ENCODE results near the gene CDK5R2.

The CDK5R2 gene

DNA sequence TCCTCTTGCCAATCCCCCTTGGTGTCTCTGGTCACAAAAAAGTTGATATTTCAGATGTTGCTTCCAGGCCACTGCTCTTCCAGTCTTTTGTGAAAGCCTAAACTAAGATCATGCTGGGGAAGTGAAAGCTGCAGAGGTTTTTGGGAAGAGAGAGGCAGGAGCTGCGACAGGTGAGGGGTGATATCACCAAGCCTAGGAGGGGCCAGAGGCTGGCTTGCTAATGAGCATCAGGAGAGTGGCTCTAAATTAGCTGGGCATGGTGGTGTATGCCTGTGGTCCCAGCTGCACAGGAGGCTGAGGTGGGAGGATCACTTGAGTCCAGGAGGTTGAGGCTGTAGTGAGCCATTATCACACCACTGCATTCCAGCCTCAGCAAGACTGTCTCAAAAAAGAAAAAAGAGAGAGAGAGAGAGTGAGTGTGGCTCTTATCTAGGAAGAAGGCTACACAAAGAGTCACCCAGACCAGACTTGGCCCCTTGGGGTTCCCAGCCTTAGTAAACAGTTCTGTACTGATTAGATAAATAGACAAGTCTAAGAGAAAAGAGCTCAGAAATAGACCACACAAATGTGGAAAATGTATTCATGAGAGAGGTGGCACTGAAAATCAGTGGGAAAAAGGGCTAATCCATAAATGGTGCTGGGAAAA, 14.6 kb upstream of the CDK5R2 start:
- no peak overlapping the region for H3K4me3 ChIP-seq (ENCODE audit: low read depth, low read length)
- no peak for DNase-seq (ENCODE audit: low read depth)
- TF ChIP-seq CTCF (IDR thresholded peaks at IDR 0.05; ENCODE audit: insufficient read depth, low read depth, low read length, missing control alignments): no peak

GRCh38 chr2:218946621-218947020, 12.8 kb upstream of the CDK5R2 start:
- no peak overlapping the region for H3K4me3 ChIP-seq (ENCODE audit: low read depth, low read length)
- no peak for DNase-seq (ENCODE audit: low read depth)
- TF ChIP-seq CTCF (IDR thresholded peaks at IDR 0.05; ENCODE audit: insufficient read depth, low read depth, low read length, missing control alignments): no peak

DNA sequence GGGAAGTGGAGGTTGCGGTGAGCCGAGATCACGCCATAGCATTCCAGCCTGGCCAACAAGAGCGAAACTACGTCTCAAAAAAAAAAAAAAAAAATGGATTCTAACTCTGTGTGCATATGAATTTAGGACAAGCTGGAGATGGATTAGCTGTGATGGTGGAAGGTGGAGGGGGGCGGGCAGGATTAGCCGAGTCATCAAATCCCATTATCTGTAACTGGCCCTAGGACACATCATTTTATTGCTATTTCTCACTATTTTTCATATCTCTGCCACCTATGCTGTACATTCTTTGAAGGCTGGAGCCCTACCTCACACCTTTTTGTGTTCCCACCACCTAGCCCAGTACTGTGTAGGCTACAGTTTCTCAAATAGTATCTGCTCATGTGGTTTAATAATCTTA, 7.3 kb upstream of the CDK5R2 start:
- TF ChIP-seq CTCF (IDR thresholded peaks at IDR 0.05; ENCODE audit: insufficient read depth, low read depth, low read length, missing control alignments): no peak
- DNase-seq (ENCODE audit: low read depth): no peak
- no peak overlapping the region for H3K4me3 ChIP-seq (ENCODE audit: low read depth, low read length)

DNA sequence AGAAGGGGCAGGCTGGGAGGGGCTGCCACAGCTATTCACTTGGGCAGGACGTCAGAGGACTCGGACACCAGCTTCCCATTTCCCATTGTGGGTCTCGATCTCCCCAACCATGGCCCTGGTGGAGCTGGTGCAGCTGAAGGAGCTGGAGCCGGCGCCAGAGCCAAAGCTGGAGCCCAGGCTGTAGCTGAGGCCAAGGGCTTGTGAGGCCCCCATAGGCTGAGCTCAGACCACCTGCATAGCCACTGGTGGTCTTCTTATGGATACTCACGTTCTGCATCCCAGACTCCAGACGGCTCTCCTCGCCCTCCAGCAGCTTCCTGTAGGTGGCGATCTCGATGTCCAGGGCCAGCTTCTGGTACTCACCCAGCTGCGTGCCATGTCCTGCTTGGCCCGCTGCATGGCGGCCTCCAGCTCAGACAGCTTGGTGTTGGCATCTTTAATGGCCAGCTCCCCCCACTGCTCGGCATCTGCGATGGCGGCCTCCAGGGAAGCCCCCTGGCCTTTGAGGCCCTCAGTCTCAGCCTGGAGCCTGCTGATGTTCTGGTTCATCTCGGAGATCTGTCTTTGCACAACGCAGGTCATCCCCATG, 6.0 kb upstream of the CDK5R2 start:
- no peak for DNase-seq (ENCODE audit: low read depth)
- no peak overlapping the region for H3K4me3 ChIP-seq (ENCODE audit: low read depth, low read length)
- TF ChIP-seq CTCF (IDR thresholded peaks at IDR 0.05; ENCODE audit: insufficient read depth, low read depth, low read length, missing control alignments): no peak

- no peak overlapping the region for H3K4me3 ChIP-seq (ENCODE audit: low read depth, low read length)
- no peak for DNase-seq (ENCODE audit: low read depth)
- TF ChIP-seq CTCF (IDR thresholded peaks at IDR 0.05; ENCODE audit: insufficient read depth, low read depth, low read length, missing control alignments): no peak
Measured at GRCh38 chr2:218954541-218955300, 4.7 kb upstream of the CDK5R2 start.

DNA sequence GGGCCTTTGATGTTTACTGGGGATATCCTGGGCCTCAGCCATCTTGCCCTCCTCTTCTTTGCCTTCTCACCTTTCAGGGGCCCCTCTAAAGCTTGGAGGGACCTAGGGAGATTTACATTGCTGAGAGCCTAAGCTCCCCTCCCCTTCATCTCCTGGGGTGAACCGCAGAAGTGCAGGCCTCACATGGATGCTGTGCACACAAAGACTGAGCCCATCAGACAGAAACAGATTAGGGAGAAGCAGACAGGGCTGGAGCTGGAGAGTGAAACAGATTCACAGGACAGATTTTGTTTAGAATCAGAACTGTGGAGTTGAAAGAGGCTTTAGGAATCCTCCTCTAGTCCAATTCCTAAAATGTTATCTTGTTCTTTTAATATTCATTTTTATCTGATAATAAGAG, 3.4 kb upstream of the CDK5R2 start:
- H3K4me3 ChIP-seq (ENCODE audit: low read depth, low read length): no peak overlapping the region
- TF ChIP-seq CTCF (IDR thresholded peaks at IDR 0.05; ENCODE audit: insufficient read depth, low read depth, low read length, missing control alignments): no peak
- no peak for DNase-seq (ENCODE audit: low read depth)
